Keratinocyte (primary cell): ENCODE measurements around the gene FBXW12. TPM values are rescaled to one million over a fixed set of nuclear protein-coding genes. Genes with fewer than 3 reads are reported as not detected.

Experiments
- DNase-seq: peaks from one replicate; pipeline ENCODE4 v3.0.0-alpha.2; 2011; ENCODE audit warnings: low read depth, missing footprints, low spot score
- FAIRE-seq: peaks from 2 replicates; lab custom pipeline; 2011; peaks lifted over from hg19 to GRCh38; lab: Jason Lieb, UNC
- H2AFZ ChIP-seq: 2 replicates; pipeline ENCODE4 v1.6.0; 2012; ENCODE audit warnings: low read length, control low read depth, inconsistent platforms; ENCODE audit not compliant: control insufficient read depth
- H3K27ac ChIP-seq: 2 replicates; pipeline ENCODE4 v1.5.1; 2011; ENCODE audit warnings: low read length; ENCODE audit not compliant: control insufficient read depth, insufficient read depth
- H3K27me3 ChIP-seq: 3 replicates; pipeline ENCODE4 v1.6.0; 2011; ENCODE audit warnings: low read length; ENCODE audit not compliant: control insufficient read depth, insufficient read depth; ENCODE audit errors: extremely low read depth
- H3K36me3 ChIP-seq, 2 experiments: 2 replicates in 1 of 2; 3 replicates in 1 of 2; pipeline ENCODE4 v1.5.1; 2011; ENCODE audit warnings: low read length in 2 of 2, mild to moderate bottlenecking in 1 of 2; ENCODE audit not compliant: control insufficient read depth in 2 of 2, insufficient read depth in 2 of 2; ENCODE audit errors: extremely low read depth in 1 of 2
- H3K4me1 ChIP-seq: 3 replicates; pipeline ENCODE4 v1.5.1; 2011; ENCODE audit warnings: low read length; ENCODE audit not compliant: control insufficient read depth, insufficient read depth; ENCODE audit errors: extremely low read depth
- H3K4me2 ChIP-seq: 3 replicates; pipeline ENCODE4 v1.6.0; 2011; ENCODE audit warnings: low read depth, low read length; ENCODE audit not compliant: control insufficient read depth, insufficient read depth; ENCODE audit errors: extremely low read depth
- H3K4me3 ChIP-seq, 3 experiments: fragments of 200-600 bp in 1 of 3; sonication (generic) in 1 of 3; 2 replicates in 2 of 3; 3 replicates in 1 of 3; pipeline ENCODE4 v1.5.1; 2011 to 2016; ENCODE audit warnings: low read length in 3 of 3, mild to moderate bottlenecking in 3 of 3, control low read depth in 2 of 3, inconsistent platforms in 1 of 3, low read depth in 1 of 3, mixed read lengths in 1 of 3, mixed run types in 1 of 3, moderate library complexity in 1 of 3; ENCODE audit not compliant: control insufficient read depth in 2 of 3, insufficient read depth in 2 of 3; ENCODE audit errors: extremely low read depth in 1 of 3
- H3K79me2 ChIP-seq: 2 replicates; pipeline ENCODE4 v1.6.0; 2012; ENCODE audit warnings: low read length; ENCODE audit not compliant: control insufficient read depth, insufficient read depth
- H3K9ac ChIP-seq: 3 replicates; pipeline ENCODE4 v1.6.0; 2011; ENCODE audit warnings: low read length; ENCODE audit not compliant: control insufficient read depth, insufficient read depth; ENCODE audit errors: extremely low read depth
- H3K9me1 ChIP-seq: 3 replicates; pipeline ENCODE4 v1.6.0; 2011; ENCODE audit warnings: low read length; ENCODE audit not compliant: control insufficient read depth, insufficient read depth; ENCODE audit errors: extremely low read depth
- H3K9me3 ChIP-seq: 2 replicates; pipeline ENCODE4 v1.5.1; 2012; ENCODE audit warnings: low read depth, low read length; ENCODE audit not compliant: control insufficient read depth
- H4K20me1 ChIP-seq: 3 replicates; pipeline ENCODE4 v1.6.0; 2011; ENCODE audit warnings: low read length; ENCODE audit not compliant: control insufficient read depth, insufficient read depth; ENCODE audit errors: extremely low read depth
- CTCF ChIP-seq, 3 experiments: IDR thresholded peaks in 1 of 3; conservative IDR thresholded peaks in 1 of 3; optimal IDR thresholded peaks in 1 of 3; 2 replicates in 2 of 3; 3 replicates in 1 of 3; pipeline versions ENCODE3 to v1.5.1; 2011; ENCODE audit warnings: low read length in 3 of 3, mild to moderate bottlenecking in 3 of 3, moderate library complexity in 2 of 3, control low read depth in 1 of 3, inconsistent platforms in 1 of 3; ENCODE audit not compliant: insufficient read depth in 2 of 3; ENCODE audit errors: extremely low read depth in 1 of 3
- EZH2 ChIP-seq: IDR thresholded peaks from one replicate; pipeline ENCODE4 v1.6.1; 2012; ENCODE audit warnings: inconsistent platforms, mild to moderate bottlenecking, low read length, moderate library complexity
- dilution Hi-C: fragments of 300-500 bp; cut with MboI; formaldehyde crosslinking; loops from one replicate; pipeline ENCODE4 v1.7.0; 2020; ENCODE audit warnings: low sequenced_read_pairs; ENCODE audit not compliant: extremely low pct_ligation_motif_present
- polyA plus RNA-seq, 5 experiments: library from polyadenylated mRNA; depleted of rRNA in 3 of 5; stranded (reverse) in 3 of 5; stranded (forward) in 1 of 5; unstranded in 1 of 5; fragments of >200 nt; gene quantifications; 1 replicate in 1 of 5; 2 replicates in 3 of 5; 3 replicates in 1 of 5; pipeline versions ENCODE4 v1.2.1 to v1.2.3, GENCODE V29; 2011 to 2012; ENCODE audit warnings: missing spikeins in 2 of 5, low read depth in 1 of 5, low replicate concordance in 1 of 5

The FBXW12 gene
- polyA plus RNA-seq, 1 donor (not counting 4 experiments of a cell fraction or from before 2014, with no cell fraction given) = not detected

- Histone ChIP-seq H3K4me1 (peaks cover 23% of the 10 kb centered on the region), H3K4me2 (no peak overlapping the region), H3K79me2 (no peaks in the 10 kb centered on the region), H2AFZ (no peak overlapping the region), H3K27me3 (no peaks in the 10 kb centered on the region), H3K36me3 (peaks cover 45 to 60% of the 10 kb centered on the region in 2 experiments), H3K9me1 (no peaks in the 10 kb centered on the region), H3K4me3 (no peak overlapping the region), H3K27ac (no peak overlapping the region), H4K20me1 (peaks cover 3% of the 10 kb centered on the region), H3K9me3 (no peaks in the 10 kb centered on the region), H3K9ac (no peak overlapping the region)
- no peak for TF ChIP-seq CTCF (optimal IDR thresholded peaks at IDR 0.05 in 1 of 3, IDR thresholded peaks at IDR 0.05 in 1 of 3, conservative IDR thresholded peaks at IDR 0.05 in 1 of 3; ENCODE audit: extremely low read depth in 1 of 3, insufficient read depth in 2 of 3, low read length in 3 of 3)
- no peak for TF ChIP-seq EZH2
- DNase-seq (no peak), FAIRE-seq (no peak)
- dilution Hi-C loops = no loop called here
These were observed 31.8 kb downstream of the FBXW12 start for GRCh38 chr3:48403533-48404439.

- Histone ChIP-seq H3K36me3 (peaks cover 46 to 67% of the 10 kb centered on the region in 2 experiments), H2AFZ (no peak overlapping the region), H3K79me2 (no peaks in the 10 kb centered on the region), H3K9me1 (no peaks in the 10 kb centered on the region), H3K27ac (no peak overlapping the region), H3K9me3 (no peaks in the 10 kb centered on the region), H4K20me1 (peaks cover 3% of the 10 kb centered on the region), H3K4me3 (no peak overlapping the region), H3K27me3 (no peaks in the 10 kb centered on the region), H3K4me1 (peaks cover 23% of the 10 kb centered on the region), H3K4me2 (no peak overlapping the region), H3K9ac (no peak overlapping the region)
- TF ChIP-seq EZH2 = no peak
- no peak for TF ChIP-seq CTCF (optimal IDR thresholded peaks at IDR 0.05 in 1 of 3, IDR thresholded peaks at IDR 0.05 in 1 of 3, conservative IDR thresholded peaks at IDR 0.05 in 1 of 3; ENCODE audit: extremely low read depth in 1 of 3, insufficient read depth in 2 of 3, low read length in 3 of 3)
- dilution Hi-C loops = no loop called here
- no peak for DNase-seq
- no peak for FAIRE-seq
These were observed 32.7 kb downstream of the FBXW12 start for GRCh38 chr3:48404440-48405342.
